HCT116 (cell line): ENCODE measurements around the gene FRMPD4. TPM values are rescaled to one million over a fixed set of nuclear protein-coding genes. Genes with fewer than 3 reads are reported as not detected.

Source experiments
- ATAC-seq: fragments of 200-7000 bp; cut with Tn5 transposase; 2 replicates; pipeline ENCODE4 v1.9.1; 2020; ENCODE audit warnings: mild to moderate bottlenecking, moderate library complexity
- BruUV-seq: library from RNA; stranded (reverse); fragments of 400-500 nt; replicated peaks from 2 replicates; lab custom pipeline; 2021; lab: Mats Ljungman, UMichigan
- CTCF ChIA-PET: fragments of 300-600 bp; sonication (Branson Sonifier 250); formaldehyde crosslinking; loops from one replicate; lab custom pipeline; 2021; ENCODE audit warnings: antibody characterized with exemption; lab: Charles Lee
- POLR2A ChIA-PET: fragments of 300-600, 350-600 bp; sonication (Branson Sonifier 250); formaldehyde crosslinking; loops from one replicate; lab custom pipeline; 2021; ENCODE audit warnings: antibody characterized with exemption; lab: Charles Lee
- RAD21 ChIA-PET, 2 experiments: fragments of 300-600 bp; sonication (Branson Sonifier 250); formaldehyde crosslinking; loops; one replicate each; lab custom pipeline; 2023; ENCODE audit warnings: low total read pairs in 2 of 2; ENCODE audit not compliant: uncharacterized antibody in 2 of 2, unreplicated experiment in 2 of 2, low non-redundant PET in 1 of 2; lab: Charles Lee
- DNase-seq: peaks from one replicate; pipeline ENCODE4 v3.0.0-alpha.2; 2010; ENCODE audit warnings: low read depth, low spot score
- H2AFZ ChIP-seq: fragments of 200-600 bp; shearing (Covaris generic), sonication (generic); 2 replicates; pipeline ENCODE4 v1.6.1; 2017; ENCODE audit warnings: low read depth, mixed run types, mixed read lengths, antibody characterized with exemption, low read length; ENCODE audit not compliant: poor library complexity, severe bottlenecking
- H3K27ac ChIP-seq: 2 replicates; pipeline ENCODE4 v1.5.1; 2012; ENCODE audit warnings: low read depth, low read length
- H3K27me3 ChIP-seq: fragments of 200-600 bp; sonication (generic); 2 replicates; pipeline ENCODE4 v1.6.1; 2016; ENCODE audit warnings: mixed run types, low read length, mixed read lengths; ENCODE audit not compliant: insufficient read depth
- H3K36me3 ChIP-seq, 2 experiments: fragments of 200-500 bp in 1 of 2; fragments of 200-600 bp in 1 of 2; sonication (Bioruptor generic) in 1 of 2; sonication (generic) in 1 of 2; 2 replicates each; pipeline versions ENCODE4 v1.5.1 to v1.6.1; 2014 to 2016; ENCODE audit warnings: low read length in 2 of 2, inconsistent platforms in 1 of 2, mixed read lengths in 1 of 2, mixed run types in 1 of 2; ENCODE audit not compliant: insufficient read depth in 2 of 2, control insufficient read depth in 1 of 2
- H3K4me1 ChIP-seq, 2 experiments: fragments of 200-600 bp in 1 of 2; sonication (generic) in 1 of 2; 2 replicates each; pipeline versions ENCODE4 v1.5.1 to v1.6.1; 2012 to 2017; ENCODE audit warnings: low read length in 2 of 2, inconsistent platforms in 1 of 2, mild to moderate bottlenecking in 1 of 2, mixed read lengths in 1 of 2, mixed run types in 1 of 2, moderate library complexity in 1 of 2; ENCODE audit not compliant: insufficient read depth in 2 of 2, control insufficient read depth in 1 of 2
- H3K4me2 ChIP-seq: fragments of 200-600 bp; sonication (generic); 2 replicates; pipeline ENCODE4 v1.6.1; 2017; ENCODE audit warnings: mixed run types, low read length, mixed read lengths
- H3K4me3 ChIP-seq, 2 experiments: fragments of 200-600 bp in 1 of 2; sonication (generic) in 1 of 2; replicated peaks in 1 of 2; 2 replicates each; pipeline ENCODE4 v1.5.1; 2011 to 2016; ENCODE audit warnings: low read length in 2 of 2, control low read depth in 1 of 2, low read depth in 1 of 2, mild to moderate bottlenecking in 1 of 2, mixed read lengths in 1 of 2, mixed run types in 1 of 2
- H3K79me2 ChIP-seq: fragments of 200-600 bp; sonication (generic); 2 replicates; pipeline ENCODE4 v1.6.1; 2017; ENCODE audit warnings: mild to moderate bottlenecking, mixed run types, low read length, moderate library complexity, mixed read lengths; ENCODE audit not compliant: insufficient read depth
- H3K9ac ChIP-seq: fragments of 200-600 bp; sonication (generic); 2 replicates; pipeline ENCODE4 v1.6.1; 2016; ENCODE audit warnings: low read length, mixed read lengths
- H3K9me2 ChIP-seq: fragments of 200-600 bp; sonication (generic), shearing (Covaris generic); 2 replicates; pipeline ENCODE4 v1.6.1; 2017; ENCODE audit warnings: mixed run types, mild to moderate bottlenecking, moderate library complexity; ENCODE audit not compliant: insufficient read depth
- H3K9me3 ChIP-seq, 2 experiments: fragments of 200-500 bp in 1 of 2; fragments of 200-600 bp in 1 of 2; sonication (Bioruptor generic) in 1 of 2; sonication (generic) in 1 of 2; 2 replicates each; pipeline ENCODE4 v1.6.1; 2014 to 2017; ENCODE audit warnings: low read length in 2 of 2, mixed read lengths in 2 of 2, inconsistent platforms in 1 of 2, low read depth in 1 of 2, mild to moderate bottlenecking in 1 of 2, mixed run types in 1 of 2, moderate library complexity in 1 of 2; ENCODE audit not compliant: control insufficient read depth in 1 of 2, insufficient read depth in 1 of 2
- H4K20me1 ChIP-seq: fragments of 200-600 bp; sonication (generic), shearing (Covaris generic); 2 replicates; pipeline ENCODE4 v1.6.1; 2017; ENCODE audit warnings: mixed run types, mild to moderate bottlenecking, moderate library complexity; ENCODE audit not compliant: insufficient read depth
- CBX3 ChIP-seq: IDR thresholded peaks from 2 replicates; pipeline ENCODE4 v1.6.1; 2012; ENCODE audit warnings: low read depth
- CEBPB ChIP-seq: IDR thresholded peaks from 2 replicates; pipeline ENCODE4 v1.6.1; 2012; ENCODE audit warnings: low read depth
- CTCF ChIP-seq, 3 experiments: fragments of 200-600 bp in 1 of 3; sonication (generic) in 1 of 3; IDR thresholded peaks in 2 of 3; conservative IDR thresholded peaks in 1 of 3; 2 replicates each; pipeline ENCODE4 v1.5.1; 2012 to 2017; ENCODE audit warnings: low read depth in 2 of 3, low read length in 2 of 3, antibody characterized with exemption in 1 of 3, borderline replicate concordance in 1 of 3, control low read depth in 1 of 3, mild to moderate bottlenecking in 1 of 3, mixed read lengths in 1 of 3, mixed run types in 1 of 3, moderate library complexity in 1 of 3; ENCODE audit not compliant: insufficient read depth in 1 of 3
- EGR1 ChIP-seq: IDR thresholded peaks from 2 replicates; pipeline ENCODE4 v1.6.1; 2012; ENCODE audit warnings: low read depth
- ELF1 ChIP-seq: IDR thresholded peaks from 2 replicates; pipeline ENCODE4 v1.6.1; 2012; ENCODE audit warnings: low read depth, borderline replicate concordance
- EZH2 ChIP-seq: fragments of 200-600 bp; sonication (generic); IDR thresholded peaks from 2 replicates; pipeline ENCODE4 v1.6.1; 2017; ENCODE audit warnings: antibody characterized with exemption, mixed run types
- EZH2phosphoT487 ChIP-seq: fragments of 200-600 bp; IDR thresholded peaks from 2 replicates; pipeline ENCODE4 v1.6.1; 2018; ENCODE audit warnings: antibody characterized with exemption, borderline replicate concordance
- FOSL1 ChIP-seq: IDR thresholded peaks from 2 replicates; pipeline ENCODE4 v1.6.1; 2012; ENCODE audit warnings: low read depth
- JUND ChIP-seq: IDR thresholded peaks from 2 replicates; pipeline ENCODE4 v1.6.1; 2012
- MAX ChIP-seq: IDR thresholded peaks from 2 replicates; pipeline ENCODE4 v1.6.1; 2012
- POLR2A ChIP-seq: IDR thresholded peaks from 2 replicates; pipeline ENCODE4 v1.7.0; 2011; ENCODE audit warnings: borderline replicate concordance; ENCODE audit not compliant: insufficient read depth, insufficient read length; ENCODE audit errors: extremely low read depth
- RAD21 ChIP-seq: IDR thresholded peaks from 2 replicates; pipeline ENCODE4 v1.6.1; 2012; ENCODE audit warnings: low read depth, mild to moderate bottlenecking
- SIN3A ChIP-seq: IDR thresholded peaks from 2 replicates; pipeline ENCODE4 v1.6.1; 2012; ENCODE audit warnings: low read depth
- SP1 ChIP-seq: IDR thresholded peaks from 2 replicates; pipeline ENCODE4 v1.6.1; 2012; ENCODE audit warnings: low read depth
- SRF ChIP-seq: IDR thresholded peaks from 2 replicates; pipeline ENCODE4 v1.6.1; 2012; ENCODE audit warnings: low read depth
- TCF7L2 ChIP-seq: IDR thresholded peaks from 2 replicates; pipeline ENCODE4 v1.7.0; 2011; ENCODE audit warnings: borderline replicate concordance, inconsistent platforms; ENCODE audit not compliant: insufficient read depth, insufficient read length; ENCODE audit errors: extremely low read depth
- YY1 ChIP-seq: IDR thresholded peaks from 2 replicates; pipeline ENCODE4 v1.6.1; 2011; ENCODE audit warnings: low read length, low read depth, moderate library complexity, mild to moderate bottlenecking; ENCODE audit not compliant: insufficient replicate concordance; ENCODE audit errors: extremely low read depth
- ZFX ChIP-seq: fragments of 450-650 bp; IDR thresholded peaks from 2 replicates; pipeline ENCODE4 v1.6.1; 2017
- ZNF274 ChIP-seq: fragments of 200-500 bp; sonication (Bioruptor generic); IDR thresholded peaks from 2 replicates; pipeline ENCODE4 v1.6.1; 2014; ENCODE audit warnings: mild to moderate bottlenecking, low read depth, low read length, inconsistent platforms
- intact Hi-C: fragments of 100-400 bp; cut with micrococcal nuclease; formaldehyde crosslinking; loops from 2 replicates; pipeline ENCODE4 v1.10.0; 2022
- total RNA-seq: library from RNA; stranded (reverse); gene quantifications from one replicate; pipeline ENCODE4 v1.2.1, GENCODE V29; 2021; ENCODE audit not compliant: unreplicated experiment
- TF ChIP-seq, protein P1 (sequence below): IDR thresholded peaks from 2 replicates; pipeline ENCODE4 v1.6.1; 2012; ENCODE audit warnings: low read depth

Gene FRMPD4
- total RNA-seq, 1 experiment from 2014 or later = not detected

- H3K36me3 ChIP-seq = no peaks in the 10 kb centered on the region
- H3K27ac ChIP-seq = no peak overlapping the region
- intact Hi-C loops = no loop called here
- ChIA-PET RAD21 (no interaction called here), CTCF (no interaction called here), POLR2A (no interaction called here)
- TF ChIP-seq SP1 (no peak), EZH2phosphoT487 (no peak), TCF7L2 (no peak), SIN3A (no peak), RAD21 (no peak), CBX3 (no peak), EZH2 (no peak), FOSL1 (no peak), ZNF274 (no peak), MAX (no peak), CEBPB (no peak), POLR2A (no peak), ZFX (no peak), SRF (no peak), CTCF (IDR thresholded peaks at IDR 0.05 in 2 of 3, conservative IDR thresholded peaks at IDR 0.05 in 1 of 3; ENCODE audit: borderline replicate concordance in 1 of 3, insufficient read depth in 1 of 3, low read depth in 2 of 3, low read length in 2 of 3) (no peak), YY1 (no peak), JUND (no peak), EGR1 (no peak), ELF1 (no peak)
- TF ChIP-seq, protein P1, sequence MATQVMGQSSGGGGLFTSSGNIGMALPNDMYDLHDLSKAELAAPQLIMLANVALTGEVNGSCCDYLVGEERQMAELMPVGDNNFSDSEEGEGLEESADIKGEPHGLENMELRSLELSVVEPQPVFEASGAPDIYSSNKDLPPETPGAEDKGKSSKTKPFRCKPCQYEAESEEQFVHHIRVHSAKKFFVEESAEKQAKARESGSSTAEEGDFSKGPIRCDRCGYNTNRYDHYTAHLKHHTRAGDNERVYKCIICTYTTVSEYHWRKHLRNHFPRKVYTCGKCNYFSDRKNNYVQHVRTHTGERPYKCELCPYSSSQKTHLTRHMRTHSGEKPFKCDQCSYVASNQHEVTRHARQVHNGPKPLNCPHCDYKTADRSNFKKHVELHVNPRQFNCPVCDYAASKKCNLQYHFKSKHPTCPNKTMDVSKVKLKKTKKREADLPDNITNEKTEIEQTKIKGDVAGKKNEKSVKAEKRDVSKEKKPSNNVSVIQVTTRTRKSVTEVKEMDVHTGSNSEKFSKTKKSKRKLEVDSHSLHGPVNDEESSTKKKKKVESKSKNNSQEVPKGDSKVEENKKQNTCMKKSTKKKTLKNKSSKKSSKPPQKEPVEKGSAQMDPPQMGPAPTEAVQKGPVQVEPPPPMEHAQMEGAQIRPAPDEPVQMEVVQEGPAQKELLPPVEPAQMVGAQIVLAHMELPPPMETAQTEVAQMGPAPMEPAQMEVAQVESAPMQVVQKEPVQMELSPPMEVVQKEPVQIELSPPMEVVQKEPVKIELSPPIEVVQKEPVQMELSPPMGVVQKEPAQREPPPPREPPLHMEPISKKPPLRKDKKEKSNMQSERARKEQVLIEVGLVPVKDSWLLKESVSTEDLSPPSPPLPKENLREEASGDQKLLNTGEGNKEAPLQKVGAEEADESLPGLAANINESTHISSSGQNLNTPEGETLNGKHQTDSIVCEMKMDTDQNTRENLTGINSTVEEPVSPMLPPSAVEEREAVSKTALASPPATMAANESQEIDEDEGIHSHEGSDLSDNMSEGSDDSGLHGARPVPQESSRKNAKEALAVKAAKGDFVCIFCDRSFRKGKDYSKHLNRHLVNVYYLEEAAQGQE = no peak
- DNase-seq = no peak
- no peaks in the 10 kb centered on the region for H3K4me1 ChIP-seq
- no peaks in the 10 kb centered on the region for H3K9me3 ChIP-seq
- H2AFZ ChIP-seq = no peak overlapping the region
- no peaks in the 10 kb centered on the region for H3K79me2 ChIP-seq
- H4K20me1 ChIP-seq = no peaks in the 10 kb centered on the region
- no peaks in the 10 kb centered on the region for H3K9me2 ChIP-seq
- no peak overlapping the region for H3K9ac ChIP-seq
- no TSS peak for BruUV-seq
- no peak for ATAC-seq
- no peak overlapping the region for H3K4me2 ChIP-seq
- no peaks in the 10 kb centered on the region for H3K27me3 ChIP-seq
- H3K4me3 ChIP-seq = no peak overlapping the region
These were observed 232.3 kb downstream of the FRMPD4 start for GRCh38 chrX:12370497-12370986.
